HepG2 (cell line): ENCODE measurements around the gene CCDC86. TPM values are rescaled to one million over a fixed set of nuclear protein-coding genes. Genes with fewer than 3 reads are reported as not detected.

Experiments
- AKNA ChIP-seq: sonication (generic); formaldehyde crosslinking; IDR thresholded peaks from 2 replicates; pipeline ENCODE4 v1.4.0; 2020; ENCODE audit warnings: missing genetic modification reagents, borderline replicate concordance
- FOXJ3 ChIP-seq: sonication (generic); formaldehyde crosslinking; IDR thresholded peaks from 2 replicates; pipeline ENCODE4 v1.4.0; 2020; ENCODE audit warnings: missing genetic modification reagents, mild to moderate bottlenecking, borderline replicate concordance
- LBX2 ChIP-seq: sonication (generic); formaldehyde crosslinking; IDR thresholded peaks from 2 replicates; pipeline ENCODE4 v1.5.0; 2020; ENCODE audit warnings: missing genetic modification reagents, mild to moderate bottlenecking, borderline replicate concordance
- MTERF4 ChIP-seq: sonication (generic); formaldehyde crosslinking; IDR thresholded peaks from 2 replicates; pipeline ENCODE4 v1.8.0; 2023; ENCODE audit warnings: mild to moderate bottlenecking, missing genetic modification reagents
- POGZ ChIP-seq: sonication (generic); formaldehyde crosslinking; IDR thresholded peaks from 2 replicates; pipeline ENCODE4 v1.4.0; 2020; ENCODE audit warnings: mild to moderate bottlenecking, missing genetic modification reagents
- ZBTB4 ChIP-seq: sonication (generic); formaldehyde crosslinking; IDR thresholded peaks from 2 replicates; pipeline ENCODE4 v1.4.0; 2020; ENCODE audit warnings: missing genetic modification reagents, mild to moderate bottlenecking, borderline replicate concordance
- ZFX ChIP-seq: sonication (generic); formaldehyde crosslinking; IDR thresholded peaks from 2 replicates; pipeline ENCODE4 v1.4.0; 2020; ENCODE audit warnings: mild to moderate bottlenecking, low read depth, missing genetic modification reagents, moderate library complexity
- ZNF547 ChIP-seq: sonication (generic); formaldehyde crosslinking; IDR thresholded peaks from 2 replicates; pipeline ENCODE4 v1.5.1; 2020; ENCODE audit warnings: mild to moderate bottlenecking, missing genetic modification reagents
- ZNF589 ChIP-seq: sonication (generic); formaldehyde crosslinking; conservative IDR thresholded peaks from 2 replicates; pipeline ENCODE4 v1.8.0; 2022; ENCODE audit warnings: mild to moderate bottlenecking, moderate library complexity, missing genetic modification reagents
- ZNF614 ChIP-seq: IDR thresholded peaks from 2 replicates; pipeline ENCODE4 v1.6.1; 2018; ENCODE audit warnings: missing biosample characterization, missing genetic modification reagents, inconsistent platforms, borderline replicate concordance
- ZNF773 ChIP-seq: sonication (generic); formaldehyde crosslinking; IDR thresholded peaks from 2 replicates; pipeline ENCODE4 v1.4.0; 2020; ENCODE audit warnings: missing genetic modification reagents, borderline replicate concordance
- ZXDC ChIP-seq: sonication (generic); formaldehyde crosslinking; IDR thresholded peaks from 2 replicates; pipeline ENCODE4 v1.5.0; 2020; ENCODE audit warnings: mild to moderate bottlenecking, missing genetic modification reagents
- polyA plus RNA-seq, 8 experiments: library from polyadenylated mRNA; depleted of rRNA in 3 of 8; stranded (reverse) in 7 of 8; unstranded in 1 of 8; fragments of >200 nt; fragmentation: Illumina TruSeq in 4 of 8; extraction: Trizol in 4 of 8; gene quantifications; 2 replicates each; pipeline versions ENCODE4 v1.2.1 to v1.2.3, GENCODE V29; 2011 to 2016; ENCODE audit warnings: low read depth in 4 of 8, missing spikeins in 1 of 8, mixed read lengths in 1 of 8; ENCODE audit not compliant: insufficient read depth in 1 of 8
- total RNA-seq, 5 experiments: library from RNA; depleted of rRNA; stranded (reverse); fragments of >200 nt; fragmentation: Illumina TruSeq; extraction: Trizol; gene quantifications; 2 replicates each; pipeline ENCODE4 v1.2.3, GENCODE V29; 2016; ENCODE audit warnings: low read depth in 1 of 5

Gene CCDC86
- total and polyA plus RNA-seq, 2 of the 13 experiments (the other 11 are each of a cell fraction or from before 2014, with no cell fraction given), result 33.8 to 37.6 TPM

- TF ChIP-seq ZXDC (CRISPR knock-in tag), result no peak
- TF ChIP-seq ZFX (CRISPR knock-in tag), result 0 out of 2 replicates have a peak, but pooled peaks have one; percentile 36
- TF ChIP-seq FOXJ3 (CRISPR knock-in tag), result peak; percentile 98
- TF ChIP-seq ZNF547, result no peak
- no peak; the same call in 1 of the 2 replicates for TF ChIP-seq MTERF4 (CRISPR knock-in tag)
- TF ChIP-seq ZBTB4, result peak; percentile 87; the same call in 1 of the 2 replicates
- TF ChIP-seq LBX2 (CRISPR knock-in tag), result no peak
- peak; percentile 94 for TF ChIP-seq ZNF614
- no peak for TF ChIP-seq AKNA (CRISPR knock-in tag)
- TF ChIP-seq ZNF589 (CRISPR knock-in tag), result 0 out of 2 replicates have a peak, but pooled peaks have one; percentile 79
- no peak for TF ChIP-seq ZNF773
- TF ChIP-seq POGZ (CRISPR knock-in tag), result peak; percentile 75
Observed at GRCh38 chr11:60880643-60881282, 38.9 kb downstream of the CCDC86 start (continued).
